ENCODE results near the gene PRR30. TPM values are rescaled to one million over a fixed set of nuclear protein-coding genes. Genes with fewer than 3 reads are reported as not detected.

Gene PRR30
- total RNA-seq (2013; cell fraction: nucleolus; rRNA removed): not detected in 2 replicates
- not detected in 2 replicates for total RNA-seq (2014; rRNA removed)
- total RNA-seq (2014; rRNA removed; fragmentation: Illumina TruSeq; extraction: Trizol): not detected in 2 replicates
- total RNA-seq (2021): not detected in 2 replicates
- not detected for polyA plus RNA-seq (2011; ENCODE audit: low read depth)
- polyA plus RNA-seq (2011; rRNA removed): not detected in 2 replicates
- not detected in 2 replicates for polyA plus RNA-seq (2011; cell fraction: cytosol; rRNA removed)
- not detected in 2 replicates for polyA plus RNA-seq (2011; cell fraction: nucleus; rRNA removed)
- not detected in 2 replicates for polyA plus RNA-seq (2012)
- polyA plus RNA-seq (2014; fragmentation: Illumina TruSeq; extraction: Trizol): not detected in 2 replicates
- polyA plus RNA-seq (2014; fragmentation: Nextera tagmentation; extraction: Ambion mirVana): not detected
- not detected in 2 replicates for polyA plus RNA-seq (2014; rRNA removed)
- polyA plus RNA-seq (2016; fragmentation: Nextera tagmentation; extraction: Ambion mirVana): not detected
- not detected in 2 replicates for polyA minus RNA-seq (2011; rRNA and poly(A)+ RNA removed)
- polyA minus RNA-seq (2011; cell fraction: cytosol; rRNA and poly(A)+ RNA removed): not detected in 2 replicates
- polyA minus RNA-seq (2011; cell fraction: nucleus; rRNA and poly(A)+ RNA removed): not detected in 2 replicates
- not detected for Bru-seq, nascent RNA
- not detected for BruChase-seq, experiment 1, labeled RNA remaining after a 6-hour chase
- not detected for BruChase-seq, experiment 2, labeled RNA remaining after a 2-hour chase
- long read RNA-seq, experiment 1: 0 reads
- long read RNA-seq, experiment 2: 0 reads

- no peak within 1 kb of the TSS for H3K4me3 ChIP-seq
- no peak for ATAC-seq
- in situ Hi-C loops (cut with MboI): no loop called here
- FAIRE-seq: no peak
- no peak within 1 kb of the TSS for H2AFZ ChIP-seq (ENCODE audit: control insufficient read depth, low read depth, low read length)
- peaks cover 1% of the 10 kb centered on the region for H3K79me2 ChIP-seq (ENCODE audit: control insufficient read depth, insufficient read depth, low read length)
- no peaks in the 10 kb centered on the region for H3K36me3 ChIP-seq (ENCODE audit: control insufficient read depth in 2 of 2, insufficient read depth in 2 of 2, low read length in 1 of 2)
- no peak for DNase-seq (ENCODE audit: low read depth, low spot score)
- WGBS (ENCODE audit: insufficient coverage, insufficient replicate concordance, low lambda C conversion rate, missing lambda C conversion rate): 44% methylated on average over 4 of the region's 4 CpGs
- no peaks in the 10 kb centered on the region; a peak in 1 of 4 replicates for H3K27me3 ChIP-seq (replicated peaks in 1 of 2; ENCODE audit: control insufficient read depth in 2 of 2, insufficient read depth in 2 of 2, low read length in 1 of 2)
- ChIA-PET RAD21 (ENCODE audit: unreplicated experiment) (no interaction called here), POLR2A (no interaction called here), SMC1A (ENCODE audit: uncharacterized antibody, unreplicated experiment) (no interaction called here), CTCF (interaction anchor here (0.7 kb wide), 1 partner anchor 53 kb away, joined by 3 read pairs; no protein-coding TSS in a partner anchor)
- peaks cover 4% of the 10 kb centered on the region; the same call in 1 of the 2 replicates for H3K4me1 ChIP-seq (ENCODE audit: control insufficient read depth, insufficient read depth, low read length)
- TF ChIP-seq SIN3A (IDR thresholded peaks at IDR 0.05; ENCODE audit: low read depth, low read length): no peak
- TF ChIP-seq ASH2L (IDR thresholded peaks at IDR 0.05; ENCODE audit: borderline replicate concordance, low read depth): no peak
- TF ChIP-seq BMI1 (IDR thresholded peaks at IDR 0.05; ENCODE audit: borderline replicate concordance): no peak
- no peak for TF ChIP-seq RAD21 (IDR thresholded peaks at IDR 0.05; ENCODE audit: insufficient read depth, low read depth, low read length)
- TF ChIP-seq POU2F2 (IDR thresholded peaks at IDR 0.05; ENCODE audit: borderline replicate concordance, low read depth, low read length): no peak
- TF ChIP-seq NR2F1 (conservative IDR thresholded peaks at IDR 0.05): no peak
- TF ChIP-seq NRF1 (conservative IDR thresholded peaks at IDR 0.05; ENCODE audit: low read depth, low read length): no peak
- no peak for TF ChIP-seq EP300 (IDR thresholded peaks at IDR 0.05; ENCODE audit: borderline replicate concordance in 1 of 2, control insufficient read depth in 1 of 2, low read depth in 2 of 2, low read length in 2 of 2)
- no peak for TF ChIP-seq MYB (IDR thresholded peaks at IDR 0.05; ENCODE audit: borderline replicate concordance, low read depth, low read length)
- no peak for TF ChIP-seq SMARCA5 (IDR thresholded peaks at IDR 0.05)
- no peak for TF ChIP-seq CUX1 (IDR thresholded peaks at IDR 0.05; ENCODE audit: insufficient replicate concordance, low read depth, low read length)
- no peak for TF ChIP-seq BHLHE40 (IDR thresholded peaks at IDR 0.05; ENCODE audit: borderline replicate concordance in 1 of 2, low read depth in 2 of 2, low read length in 1 of 2)
- TF ChIP-seq MYC (IDR thresholded peaks at IDR 0.05; ENCODE audit: insufficient read depth, insufficient read length, insufficient replicate concordance, low read length, severe bottlenecking): no peak
- no peaks in the 10 kb centered on the region for H4K20me1 ChIP-seq (ENCODE audit: control insufficient read depth, insufficient read depth)
- no peak within 1 kb of the TSS for H3K4me2 ChIP-seq (ENCODE audit: control insufficient read depth, insufficient read depth)
- no peak within 1 kb of the TSS for H3K9ac ChIP-seq (ENCODE audit: control insufficient read depth, insufficient read depth, low read length)
- H3K9me3 ChIP-seq (replicated peaks; ENCODE audit: control insufficient read depth, insufficient read depth, low read length): no peaks in the 10 kb centered on the region; the same call in 2 of the 3 replicates
- intact Hi-C loops (cut with micrococcal nuclease; ENCODE audit: unreplicated experiment): no loop called here
- H3K27ac ChIP-seq (ENCODE audit: control insufficient read depth, insufficient read depth): no peak within 1 kb of the TSS
- BruUV-seq (replicated peaks): no TSS peak
Measured at GRCh38 chr2:27139310-27139709, at the start of gene PRR30. PRR30 (minus strand) TSS chr2:27139410; CDS start chr2:27138329, 1,081 bp downstream.

Data from GM12878 (cell line).